Measurements from ENCODE around the gene CEMIP2. TPM values are rescaled to one million over a fixed set of nuclear protein-coding genes. Genes with fewer than 3 reads are reported as not detected.
"Not testable (repeated sequence)": the region's sequence is repeated elsewhere in the genome, so short reads cannot be mapped to it uniquely, and the experiment has no call there.

The CEMIP2 gene
- total and polyA plus RNA-seq, 9 donors = 6.3 to 91.3 (median 11.0) TPM

GRCh38 chr9:71812385-71812784, 44.1 kb upstream of the CEMIP2 start:
- intact Hi-C loops (cut with DNase I) = loop anchor here in 2 of 4 donors (10.0 kb wide), 2 partner anchors 202 to 528 kb away; no protein-coding TSS in a partner anchor

GRCh38 chr9:71808068-71808467, 39.8 kb upstream of the CEMIP2 start:
- DNase-seq = no peak
- Histone ChIP-seq H3K4me1 (ENCODE audit: insufficient read depth) (peaks cover 1% of the 10 kb centered on the region), H3K9me3 (no peaks in the 10 kb centered on the region), H3K27me3 (no peaks in the 10 kb centered on the region), H3K4me3 (no peak overlapping the region), H3K27ac (no peak overlapping the region), H3K36me3 (no peaks in the 10 kb centered on the region)
- intact Hi-C loops (cut with DNase I) = loop anchor here in 1 of 4 donors (10.0 kb wide), 1 partner anchor 217 kb away; no protein-coding TSS in a partner anchor
- WGBS, 3 donors = 30 to 53% (median 41%) methylated on average over 2 of the region's 2 CpGs
- no peak for TF ChIP-seq CTCF (IDR thresholded peaks at IDR 0.05)
- no peak for TF ChIP-seq EP300 (IDR thresholded peaks at IDR 0.05)
- no peak for TF ChIP-seq POLR2A (IDR thresholded peaks at IDR 0.05)

More at GRCh38 chr9:71812385-71812784, 44.1 kb upstream of the CEMIP2 start:
- H3K27me3 ChIP-seq = no peaks in the 10 kb centered on the region
- no peak overlapping the region for H3K4me3 ChIP-seq
- no peak for DNase-seq
- TF ChIP-seq CTCF (IDR thresholded peaks at IDR 0.05) (no peak), EP300 (IDR thresholded peaks at IDR 0.05) (no peak), POLR2A (IDR thresholded peaks at IDR 0.05) (no peak)
- WGBS, 3 donors = 58 to 65% (median 63%) methylated on average over 4 of the region's 4 CpGs
- no peak overlapping the region for H3K27ac ChIP-seq
- H3K9me3 ChIP-seq = no peaks in the 10 kb centered on the region
- H3K4me1 ChIP-seq (ENCODE audit: insufficient read depth) = peaks cover 10% of the 10 kb centered on the region
- H3K36me3 ChIP-seq = no peaks in the 10 kb centered on the region

GRCh38 chr9:71806901-71807307, 38.6 kb upstream of the CEMIP2 start:
- intact Hi-C loops (cut with DNase I) = loop anchor here in 1 of 4 donors (10.0 kb wide), 1 partner anchor 218 kb away; no protein-coding TSS in a partner anchor
- Histone ChIP-seq H3K4me1 (ENCODE audit: insufficient read depth) (no peaks in the 10 kb centered on the region), H3K4me3 (no peak overlapping the region), H3K36me3 (no peaks in the 10 kb centered on the region), H3K9me3 (no peaks in the 10 kb centered on the region), H3K27ac (no peak overlapping the region), H3K27me3 (no peaks in the 10 kb centered on the region)
- DNase-seq = peak in 4 of 5 donors; percentile 21 to 50 (median 30)
- TF ChIP-seq POLR2A (IDR thresholded peaks at IDR 0.05) (no peak), CTCF (IDR thresholded peaks at IDR 0.05) (peak in 2 of 3 donors; percentile 16 to 19), EP300 (IDR thresholded peaks at IDR 0.05) (no peak)
- 31 to 51% (median 34%) methylated on average over 1 of the region's 1 CpG for WGBS, 3 donors

GRCh38 chr9:71805096-71805495, 36.8 kb upstream of the CEMIP2 start:
- H3K9me3 ChIP-seq; H3K27ac ChIP-seq; H3K36me3 ChIP-seq; H3K27me3 ChIP-seq; DNase-seq; H3K4me3 ChIP-seq; H3K4me1 ChIP-seq (ENCODE audit: insufficient read depth): not testable (repeated sequence)
- 5 to 32% (median 12%) methylated on average over 1 of the region's 1 CpG for WGBS, 3 donors
- intact Hi-C loops (cut with DNase I) = loop anchor here in 1 of 4 donors (10.0 kb wide), 1 partner anchor 220 kb away; no protein-coding TSS in a partner anchor

- Histone ChIP-seq H3K4me1 (ENCODE audit: insufficient read depth) (no peaks in the 10 kb centered on the region), H3K4me3 (no peak overlapping the region), H3K9me3 (no peaks in the 10 kb centered on the region), H3K27ac (no peak overlapping the region), H3K27me3 (no peaks in the 10 kb centered on the region), H3K36me3 (no peaks in the 10 kb centered on the region)
- intact Hi-C loops (cut with DNase I) = loop anchor here in 1 of 4 donors (10.0 kb wide), 1 partner anchor 223 kb away; no protein-coding TSS in a partner anchor
- TF ChIP-seq POLR2A (IDR thresholded peaks at IDR 0.05) (no peak), EP300 (IDR thresholded peaks at IDR 0.05) (no peak), CTCF (IDR thresholded peaks at IDR 0.05) (no peak)
- WGBS, 3 donors = 75 to 84% (median 77%) methylated on average over 3 of the region's 3 CpGs
- no peak for DNase-seq
These were observed 33.5 kb upstream of the CEMIP2 start for GRCh38 chr9:71801826-71802225.

Data from ovary (tissue), 9 donors.